CD4-positive, alpha-beta T cell (primary cell): ENCODE measurements around the gene ZNF627. TPM values are rescaled to one million over a fixed set of nuclear protein-coding genes. Genes with fewer than 3 reads are reported as not detected.

Experiments
- ATAC-seq: fragments of 200-7000 bp; cut with Tn5 transposase; one replicate; pipeline ENCODE4 v1.10.0; 2022; ENCODE audit warnings: mild to moderate bottlenecking; ENCODE audit not compliant: poor library complexity
- CTCF ChIA-PET: fragments of 350-600 bp; sonication (Branson Sonifier 250); formaldehyde crosslinking; loops from one replicate; lab custom pipeline; 2021; ENCODE audit warnings: antibody characterized with exemption, inconsistent platforms; lab: Charles Lee
- POLR2A ChIA-PET: fragments of 350-600 bp; sonication (Branson Sonifier 250); formaldehyde crosslinking; loops from one replicate; lab custom pipeline; 2021; ENCODE audit warnings: antibody characterized with exemption, inconsistent platforms; lab: Charles Lee
- DNase-seq, 14 experiments: peaks; one replicate each; pipeline ENCODE4 v3.0.0-alpha.2; 2013 to 2020; ENCODE audit warnings: mixed read lengths in 2 of 14
- H3K27ac ChIP-seq, 2 donors: one replicate each; pipeline versions ENCODE4 v1.5.1 to v1.7.0; 2013; ENCODE audit warnings: low read length in 2 of 2, low read depth in 1 of 2, mild to moderate bottlenecking in 1 of 2
- H3K27me3 ChIP-seq, 2 experiments: 1 replicate in 1 of 2; 2 replicates in 1 of 2; pipeline versions ENCODE4 v1.6.1 to v1.7.0; 2013; ENCODE audit warnings: low read length in 2 of 2, control low read depth in 1 of 2, mild to moderate bottlenecking in 1 of 2, moderate library complexity in 1 of 2; ENCODE audit not compliant: insufficient read depth in 2 of 2, control insufficient read depth in 1 of 2
- H3K36me3 ChIP-seq: one replicate; pipeline ENCODE4 v1.6.1; 2013; ENCODE audit warnings: low read length, control low read depth; ENCODE audit not compliant: insufficient read depth
- H3K4me1 ChIP-seq: one replicate; pipeline ENCODE4 v1.6.1; 2013; ENCODE audit warnings: low read length, control low read depth; ENCODE audit not compliant: insufficient read depth
- H3K4me3 ChIP-seq: one replicate; pipeline ENCODE4 v1.5.1; 2013; ENCODE audit warnings: mild to moderate bottlenecking, low read length, moderate library complexity
- H3K9me3 ChIP-seq, 2 experiments: 1 replicate in 1 of 2; 2 replicates in 1 of 2; pipeline versions ENCODE4 v1.6.1 to v1.7.0; 2013; ENCODE audit warnings: low read length in 2 of 2, mild to moderate bottlenecking in 2 of 2, control low read depth in 1 of 2, moderate library complexity in 1 of 2; ENCODE audit not compliant: control insufficient read depth in 1 of 2, insufficient read depth in 1 of 2
- H3K27ac Mint-ChIP-seq: one replicate; pipeline ENCODE4 v1.8.0; 2020; ENCODE audit warnings: mixed read lengths
- H3K27me3 Mint-ChIP-seq: one replicate; pipeline ENCODE4 v1.8.0; 2021; ENCODE audit warnings: mixed read lengths
- H3K36me3 Mint-ChIP-seq: one replicate; pipeline ENCODE4 v1.8.0; 2021; ENCODE audit warnings: low read depth, mixed read lengths
- H3K4me1 Mint-ChIP-seq: one replicate; pipeline ENCODE4 v1.8.0; 2021; ENCODE audit warnings: low read depth, mixed read lengths
- H3K4me3 Mint-ChIP-seq: one replicate; pipeline ENCODE4 v1.8.0; 2020; ENCODE audit warnings: mild to moderate bottlenecking, mixed read lengths
- H3K9me3 Mint-ChIP-seq: one replicate; pipeline ENCODE4 v1.8.0; 2020; ENCODE audit warnings: mixed read lengths
- intact Hi-C, 2 experiments: fragments of 100-400 bp; cut with DNase I in 1 of 2; cut with micrococcal nuclease in 1 of 2; formaldehyde crosslinking; loops; one replicate each; pipeline versions ENCODE4 v1.15.1 to v1.9.0; 2023 to 2025; cut with DNase I, micrococcal nuclease
- total RNA-seq, 174 experiments: library from RNA in 2 of 174; stranded (reverse) in 2 of 174; gene quantifications; one replicate each; pipeline ENCODE4 v1.2.3 and lab custom pipeline; 2021 to 2026
- TF ChIP-seq, protein P1 (sequence below): fragments of 200-600 bp; IDR thresholded peaks from one replicate; pipeline ENCODE4 v1.8.0; 2022; ENCODE audit warnings: antibody characterized with exemption, mild to moderate bottlenecking

The ZNF627 gene
- total RNA-seq, 2 experiments from 2014 or later = 11.7 to 12.7 TPM

DNA sequence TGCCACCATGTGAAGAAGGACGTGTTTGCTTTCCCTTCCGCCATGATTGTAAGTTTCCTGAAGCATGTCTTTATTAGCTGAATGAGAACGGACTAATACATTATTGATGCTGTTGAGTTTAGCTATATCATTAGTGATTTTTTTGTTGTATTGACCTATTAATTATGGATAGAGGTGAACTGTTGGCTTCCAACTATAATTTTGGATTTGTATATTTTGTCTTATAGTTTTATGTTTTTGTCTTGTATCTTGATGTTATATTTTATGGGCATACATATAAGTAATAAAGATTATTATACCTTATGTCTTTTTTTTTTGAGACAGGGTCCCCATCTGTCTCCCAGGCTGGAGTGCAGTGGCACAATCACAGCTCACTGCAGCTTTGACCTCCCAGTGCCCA, 45.6 kb downstream of the ZNF627 start:
- Histone ChIP-seq H3K27ac (no peak overlapping the region), H3K9me3 (peaks cover 0 to 19% of the 10 kb centered on the region in 2 experiments), H3K4me3 (no peak overlapping the region), H3K4me1 (peaks cover 12% of the 10 kb centered on the region), H3K27me3 (peaks cover 16 to 22% of the 10 kb centered on the region in 2 experiments), H3K36me3 (no peaks in the 10 kb centered on the region)
- TF ChIP-seq, protein P1, sequence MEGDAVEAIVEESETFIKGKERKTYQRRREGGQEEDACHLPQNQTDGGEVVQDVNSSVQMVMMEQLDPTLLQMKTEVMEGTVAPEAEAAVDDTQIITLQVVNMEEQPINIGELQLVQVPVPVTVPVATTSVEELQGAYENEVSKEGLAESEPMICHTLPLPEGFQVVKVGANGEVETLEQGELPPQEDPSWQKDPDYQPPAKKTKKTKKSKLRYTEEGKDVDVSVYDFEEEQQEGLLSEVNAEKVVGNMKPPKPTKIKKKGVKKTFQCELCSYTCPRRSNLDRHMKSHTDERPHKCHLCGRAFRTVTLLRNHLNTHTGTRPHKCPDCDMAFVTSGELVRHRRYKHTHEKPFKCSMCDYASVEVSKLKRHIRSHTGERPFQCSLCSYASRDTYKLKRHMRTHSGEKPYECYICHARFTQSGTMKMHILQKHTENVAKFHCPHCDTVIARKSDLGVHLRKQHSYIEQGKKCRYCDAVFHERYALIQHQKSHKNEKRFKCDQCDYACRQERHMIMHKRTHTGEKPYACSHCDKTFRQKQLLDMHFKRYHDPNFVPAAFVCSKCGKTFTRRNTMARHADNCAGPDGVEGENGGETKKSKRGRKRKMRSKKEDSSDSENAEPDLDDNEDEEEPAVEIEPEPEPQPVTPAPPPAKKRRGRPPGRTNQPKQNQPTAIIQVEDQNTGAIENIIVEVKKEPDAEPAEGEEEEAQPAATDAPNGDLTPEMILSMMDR = no peak
- H3K27me3 Mint-ChIP-seq = peaks cover 25% of the 10 kb centered on the region
- H3K9me3 Mint-ChIP-seq = no peaks in the 10 kb centered on the region
- no peak overlapping the region for H3K4me3 Mint-ChIP-seq
- H3K36me3 Mint-ChIP-seq = no peaks in the 10 kb centered on the region
- intact Hi-C loops = no loop called here
- H3K4me1 Mint-ChIP-seq = peaks cover 3% of the 10 kb centered on the region
- ATAC-seq (no peak), DNase-seq (no peak)
- POLR2A ChIA-PET = no interaction called here
- CTCF ChIA-PET = no interaction called here
- no peak overlapping the region for H3K27ac Mint-ChIP-seq

DNA sequence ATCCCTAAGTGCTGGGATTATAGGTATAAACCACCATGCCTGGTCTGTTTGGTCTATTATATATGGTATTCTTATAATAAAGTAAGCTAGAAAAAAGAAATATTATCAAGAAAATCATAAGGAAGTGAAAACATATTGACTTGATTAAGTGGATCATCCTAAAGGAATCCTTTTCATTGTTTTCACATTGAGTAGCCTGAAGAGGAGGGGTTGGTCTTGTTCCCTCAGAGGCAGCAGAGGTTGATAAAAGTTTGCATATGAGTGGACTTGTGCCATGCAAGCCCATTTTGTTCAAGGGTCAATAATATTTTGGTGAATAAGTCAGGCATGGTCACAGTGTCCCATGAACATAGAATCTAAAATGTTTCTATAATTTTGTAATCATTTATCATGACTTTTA, 52.7 kb downstream of the ZNF627 start:
- Histone ChIP-seq H3K9me3 (peaks cover 29 to 36% of the 10 kb centered on the region in 2 experiments), H3K4me1 (no peaks in the 10 kb centered on the region), H3K36me3 (no peaks in the 10 kb centered on the region), H3K4me3 (no peak overlapping the region), H3K27ac (no peak overlapping the region), H3K27me3 (peaks cover 3 to 4% of the 10 kb centered on the region in 2 experiments)
- intact Hi-C loops = no loop called here
- DNase-seq = no peak
- Mint-ChIP-seq H3K4me3 (no peak overlapping the region), H3K4me1 (no peaks in the 10 kb centered on the region), H3K27me3 (no peaks in the 10 kb centered on the region), H3K9me3 (peaks cover 2% of the 10 kb centered on the region), H3K27ac (no peak overlapping the region), H3K36me3 (peaks cover 17% of the 10 kb centered on the region)
- ATAC-seq = no peak
- TF ChIP-seq, protein P1 = no peak
- ChIA-PET POLR2A (no interaction called here), CTCF (no interaction called here)

DNA sequence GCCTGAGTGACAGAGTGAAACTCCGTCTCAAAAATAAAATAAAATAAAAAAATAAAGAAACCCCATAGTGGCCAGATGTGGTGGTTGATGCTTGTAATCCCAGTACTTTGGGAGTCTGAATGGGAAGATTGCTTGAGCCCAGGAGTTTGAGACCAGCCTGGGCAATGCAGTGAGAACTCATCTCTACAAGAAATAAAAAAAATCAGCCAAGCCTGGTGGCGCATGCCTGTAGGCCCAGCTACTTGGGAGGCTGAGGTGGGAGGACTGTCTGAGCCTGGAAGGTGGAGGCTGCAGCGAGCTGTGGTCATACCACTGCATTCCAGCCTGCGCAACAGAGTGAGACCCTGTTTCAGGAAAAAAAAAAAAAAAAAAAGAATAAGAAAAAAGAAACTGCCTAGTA, 53.8 kb downstream of the ZNF627 start:
- Histone ChIP-seq H3K27ac (no peak overlapping the region), H3K36me3 (no peaks in the 10 kb centered on the region), H3K27me3 (peaks cover 0 to 3% of the 10 kb centered on the region in 2 experiments), H3K4me3 (no peak overlapping the region), H3K9me3 (peaks cover 32 to 35% of the 10 kb centered on the region in 2 experiments), H3K4me1 (no peaks in the 10 kb centered on the region)
- CTCF ChIA-PET = interaction anchor here (0.6 kb wide), 1 partner anchor 681 kb away, joined by 3 read pairs; no protein-coding TSS in a partner anchor
- TF ChIP-seq, protein P1 = no peak
- intact Hi-C loops = no loop called here
- H3K27me3 Mint-ChIP-seq = no peaks in the 10 kb centered on the region
- no peak for ATAC-seq
- DNase-seq = no peak
- H3K27ac Mint-ChIP-seq = no peak overlapping the region
- H3K9me3 Mint-ChIP-seq = peaks cover 5% of the 10 kb centered on the region
- POLR2A ChIA-PET = no interaction called here
- H3K36me3 Mint-ChIP-seq = peaks cover 17% of the 10 kb centered on the region
- no peaks in the 10 kb centered on the region for H3K4me1 Mint-ChIP-seq
- no peak overlapping the region for H3K4me3 Mint-ChIP-seq
